Fibroblast of skin of back (primary cell): ENCODE measurements around the gene GPR84. TPM values are rescaled to one million over a fixed set of nuclear protein-coding genes. Genes with fewer than 3 reads are reported as not detected.

Source experiments
- DNase-seq: peaks from one replicate; pipeline ENCODE4 v3.0.0-alpha.2; 2013
- polyA plus RNA-seq, 2 experiments: library from polyadenylated mRNA; unstranded; fragments of 120-200 nt; gene quantifications; one replicate each; pipeline ENCODE4 v1.2.1, GENCODE V29; 2013; ENCODE audit not compliant: insufficient read length in 2 of 2

The GPR84 gene
- not detected for polyA plus RNA-seq (2013, experiment 1 of 2; ENCODE audit: insufficient read length)
- polyA plus RNA-seq (2013, experiment 2 of 2; ENCODE audit: insufficient read length) = not detected

DNA sequence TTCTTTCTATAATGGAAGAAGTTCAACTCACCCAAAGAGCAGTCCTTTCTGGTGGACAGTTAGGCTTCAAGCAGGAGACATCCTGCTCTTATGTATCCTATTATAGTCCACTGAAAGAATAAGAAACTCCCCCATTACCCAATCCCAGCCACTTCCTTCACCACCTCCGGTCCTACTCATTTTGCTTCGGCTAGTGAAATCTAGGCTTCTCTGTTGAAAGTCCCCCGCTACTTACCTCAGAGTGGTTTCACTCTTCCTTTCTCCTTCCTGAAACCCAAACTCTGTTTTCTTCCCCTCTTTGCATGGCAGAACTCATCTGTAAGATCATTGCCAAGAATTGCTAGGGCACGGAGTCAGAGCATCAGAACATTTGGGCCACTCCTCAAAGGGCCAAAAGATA, at the start of gene GPR84:
Gene GPR84, minus strand, starts transcription at position 74 of the 400 bp plus-strand sequence. CDS start 635 bp downstream, outside the sequence.
- DNase-seq = no peak

DNA sequence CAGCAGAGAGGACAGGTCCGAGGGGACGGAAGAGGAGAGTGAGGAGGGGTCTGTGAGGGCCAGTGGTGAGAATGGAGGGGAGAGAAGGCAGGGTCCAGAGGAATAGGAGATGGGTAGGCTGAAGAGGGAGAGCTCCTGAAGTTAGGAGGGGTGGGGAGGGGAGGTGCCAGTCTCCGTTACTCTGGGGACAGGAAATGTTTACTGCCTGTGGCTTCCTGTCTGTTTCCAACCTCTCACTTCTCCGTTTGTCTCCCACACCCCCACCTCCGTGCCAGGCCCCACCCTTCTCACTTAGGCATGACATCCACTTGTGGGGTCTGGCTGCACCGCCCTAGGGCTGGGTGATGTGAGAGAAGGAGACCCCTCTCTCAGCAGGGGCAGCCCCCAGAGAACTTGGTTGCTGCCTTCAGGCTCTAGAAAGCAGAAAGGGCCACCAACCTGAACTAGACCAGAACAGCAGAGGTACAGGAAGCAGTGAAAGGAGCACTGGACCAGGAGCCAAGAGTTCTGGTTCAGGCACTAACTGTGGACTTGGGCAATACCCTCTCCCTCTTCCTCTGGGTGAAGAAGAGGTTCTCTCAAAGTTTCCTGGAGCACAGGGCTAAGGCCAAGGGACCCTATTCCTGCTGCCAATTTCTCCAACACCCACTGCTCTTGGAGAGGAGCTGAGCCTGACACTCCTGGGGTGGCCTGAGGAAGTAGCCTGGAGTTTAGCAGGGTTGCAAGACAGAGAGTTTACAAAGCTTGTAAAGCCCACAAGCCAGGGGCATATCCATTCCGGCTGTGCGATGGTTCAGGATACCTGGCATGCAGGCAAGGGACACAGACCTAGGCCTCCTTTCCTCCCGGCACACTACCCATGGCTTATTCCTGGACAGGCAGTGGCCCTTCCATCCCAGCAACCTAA, 49.3 kb upstream of the GPR84 start:
- peak; percentile 56 for DNase-seq

DNA sequence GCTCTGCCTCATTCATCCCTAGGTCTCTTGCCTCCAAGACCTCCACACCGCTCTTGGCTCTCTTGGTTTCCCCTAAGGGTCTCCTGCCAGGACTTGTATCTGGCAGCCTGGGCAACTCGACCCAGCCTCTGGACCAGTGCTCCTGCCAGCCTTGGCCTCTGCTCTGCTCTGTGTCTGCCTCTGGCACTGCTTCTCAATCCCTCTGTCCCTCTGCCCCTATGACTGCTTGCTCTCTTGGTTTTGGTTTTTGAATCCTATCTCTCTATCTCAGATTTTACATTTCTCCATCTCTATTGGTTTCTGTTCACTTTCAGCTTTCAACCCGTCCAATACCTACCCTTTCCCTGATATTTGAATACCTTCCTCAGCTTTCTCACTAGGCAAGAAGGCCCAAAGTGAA, 48.5 kb upstream of the GPR84 start:
- DNase-seq = no peak

DNA sequence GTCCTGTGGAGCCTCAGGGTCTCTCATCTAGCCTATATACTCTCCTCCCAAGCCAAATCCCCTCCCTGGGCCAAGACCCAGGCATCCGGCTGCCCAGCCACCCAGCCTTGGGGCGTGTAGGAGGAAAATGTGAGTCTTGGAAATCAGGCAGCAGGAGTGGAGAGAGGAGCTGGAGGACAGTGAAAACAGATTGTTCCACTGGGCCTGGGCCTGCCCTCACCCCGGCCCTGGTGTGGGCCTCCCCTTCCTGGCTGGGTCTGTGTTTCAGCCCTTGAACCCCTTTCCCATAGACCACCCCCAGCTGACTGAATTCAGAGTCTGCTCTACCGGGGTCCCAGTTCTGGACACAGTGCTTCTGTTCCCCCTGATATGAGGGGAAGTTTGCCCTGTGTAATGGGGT, 48.1 kb upstream of the GPR84 start:
- no peak for DNase-seq

DNA sequence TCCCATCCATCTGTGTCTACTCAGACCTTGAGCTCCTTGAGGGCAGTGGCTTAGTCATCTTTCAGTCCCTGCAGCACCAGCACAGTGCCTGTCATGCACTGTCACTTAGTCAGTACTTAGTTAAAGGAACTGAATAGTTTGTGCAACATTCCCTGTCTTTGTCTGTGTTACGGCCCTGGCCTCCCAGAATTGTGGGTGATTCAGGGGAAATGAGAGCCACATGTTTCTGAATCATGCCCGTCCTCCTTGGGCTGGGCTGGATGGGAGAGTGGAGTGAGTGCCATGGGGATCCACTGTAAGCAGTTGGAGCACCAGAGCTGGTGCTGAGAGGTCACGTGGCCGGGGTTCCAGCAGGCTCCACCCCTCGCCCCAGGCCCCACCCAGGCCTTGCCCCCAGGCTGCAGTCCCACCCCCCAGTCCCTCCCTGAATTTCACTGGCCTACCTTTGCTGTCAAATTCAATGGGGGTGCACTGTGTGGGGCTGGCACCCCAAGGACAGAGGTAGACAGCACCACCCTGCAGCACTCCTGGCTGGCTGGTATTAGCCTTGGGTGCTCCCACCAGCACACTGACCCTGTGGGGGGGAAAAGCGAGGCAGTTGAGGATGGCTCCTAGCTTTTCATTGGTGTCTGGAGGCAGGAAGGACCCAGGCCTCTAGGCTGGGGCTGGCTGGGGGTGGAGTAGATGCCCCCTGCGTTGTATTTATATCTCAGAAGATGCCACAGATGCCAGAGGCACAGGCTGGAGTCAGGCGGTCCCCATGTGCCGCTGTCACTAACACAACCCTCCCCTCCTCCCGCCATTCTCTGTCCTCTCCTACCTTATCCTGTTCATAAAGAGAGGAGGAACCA, 47.3 kb upstream of the GPR84 start:
- peak; percentile 99 for DNase-seq

DNA sequence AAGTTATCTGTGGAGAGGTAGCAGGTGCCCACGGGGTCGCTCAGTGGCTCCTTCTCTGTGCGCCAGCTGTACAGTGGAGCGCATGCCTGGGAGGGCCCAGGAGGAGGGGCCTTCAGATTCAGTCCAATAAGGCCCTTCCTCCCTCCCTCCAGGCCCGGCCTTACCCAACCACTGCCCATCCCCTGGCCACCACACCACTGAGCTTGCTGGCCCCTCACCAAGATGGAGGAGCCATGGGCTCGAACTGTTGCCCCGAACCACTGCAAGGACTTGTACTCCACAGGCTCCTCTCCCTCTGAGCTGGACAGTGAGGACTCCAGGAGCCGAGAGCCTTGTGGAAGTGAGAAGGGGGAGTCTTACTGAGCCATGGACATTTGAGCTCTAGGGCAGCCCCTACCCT, 45.0 kb upstream of the GPR84 start:
- no peak for DNase-seq

DNA sequence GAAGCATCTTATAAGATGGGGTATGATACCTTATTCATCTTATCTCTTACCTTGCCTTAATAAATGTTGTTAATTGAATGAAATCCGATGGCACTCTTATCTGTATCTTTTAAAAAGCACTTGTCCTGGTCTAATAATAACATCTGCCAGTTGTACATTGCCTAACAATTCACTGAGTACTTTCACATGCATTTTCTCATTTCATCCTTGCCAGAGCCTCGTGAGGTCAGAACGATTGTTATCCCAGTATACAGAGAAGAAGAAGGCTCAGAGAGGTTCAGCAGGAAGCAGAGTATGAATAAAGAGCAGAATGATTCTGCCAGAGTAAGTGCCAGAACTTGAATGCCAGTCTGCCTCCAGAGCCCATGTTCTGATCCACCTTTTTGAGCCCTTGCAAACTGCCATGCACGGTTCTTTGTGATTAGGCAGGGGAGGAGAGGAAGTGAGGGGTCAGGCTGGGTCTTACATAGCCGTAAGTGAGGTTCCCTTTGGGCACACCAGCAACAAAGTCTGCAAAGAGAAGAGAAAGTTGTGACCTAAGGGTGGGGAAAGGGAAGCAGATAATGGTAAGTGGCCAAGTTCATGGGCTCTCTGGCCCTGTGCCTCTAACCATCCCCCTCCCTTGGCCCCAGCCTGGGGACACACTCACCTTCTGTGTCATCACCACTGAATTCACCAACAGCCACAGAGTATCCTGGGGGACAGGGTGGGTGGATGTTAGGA, 43.1 kb upstream of the GPR84 start:
- DNase-seq = no peak

DNA sequence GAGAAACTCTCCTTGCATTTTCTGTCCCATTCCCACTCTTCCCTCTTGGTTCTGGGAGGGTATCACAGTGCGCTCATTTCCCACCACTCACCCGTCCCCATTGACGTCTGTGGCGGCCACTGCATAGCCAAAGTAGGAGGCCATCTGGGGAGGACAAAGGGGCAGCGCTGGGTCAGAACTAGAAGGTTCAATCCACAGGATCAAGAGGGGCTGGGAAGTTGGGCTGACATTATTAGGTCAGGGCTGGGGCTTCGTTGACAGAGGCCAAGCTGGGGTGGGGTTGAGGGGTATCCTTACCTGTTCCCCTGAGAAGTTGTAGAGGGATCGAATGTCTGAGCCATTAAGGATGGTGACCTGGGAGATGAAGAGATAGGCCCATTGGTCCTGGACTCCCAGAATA, 41.3 kb upstream of the GPR84 start:
- no peak for DNase-seq

DNA sequence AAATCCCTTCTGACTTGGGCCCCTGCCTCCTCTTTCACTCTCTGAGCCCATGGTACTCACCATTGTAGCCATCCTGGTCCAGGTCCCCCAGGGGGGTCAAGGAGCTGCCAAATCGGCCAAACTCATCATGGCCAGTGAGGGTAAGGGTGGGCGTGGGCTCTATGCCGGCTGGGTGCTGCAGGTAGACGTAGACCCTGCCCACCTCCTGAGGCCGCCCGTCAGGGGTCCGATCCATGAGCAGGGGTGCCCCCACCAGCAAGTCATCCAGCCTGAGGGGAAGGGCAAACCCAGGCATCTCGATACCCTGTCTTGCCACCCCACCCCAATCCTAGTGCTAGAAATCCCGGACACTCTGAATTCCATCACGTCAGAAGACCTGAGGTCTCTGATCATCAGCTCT, 40.8 kb upstream of the GPR84 start:
- DNase-seq = no peak

DNA sequence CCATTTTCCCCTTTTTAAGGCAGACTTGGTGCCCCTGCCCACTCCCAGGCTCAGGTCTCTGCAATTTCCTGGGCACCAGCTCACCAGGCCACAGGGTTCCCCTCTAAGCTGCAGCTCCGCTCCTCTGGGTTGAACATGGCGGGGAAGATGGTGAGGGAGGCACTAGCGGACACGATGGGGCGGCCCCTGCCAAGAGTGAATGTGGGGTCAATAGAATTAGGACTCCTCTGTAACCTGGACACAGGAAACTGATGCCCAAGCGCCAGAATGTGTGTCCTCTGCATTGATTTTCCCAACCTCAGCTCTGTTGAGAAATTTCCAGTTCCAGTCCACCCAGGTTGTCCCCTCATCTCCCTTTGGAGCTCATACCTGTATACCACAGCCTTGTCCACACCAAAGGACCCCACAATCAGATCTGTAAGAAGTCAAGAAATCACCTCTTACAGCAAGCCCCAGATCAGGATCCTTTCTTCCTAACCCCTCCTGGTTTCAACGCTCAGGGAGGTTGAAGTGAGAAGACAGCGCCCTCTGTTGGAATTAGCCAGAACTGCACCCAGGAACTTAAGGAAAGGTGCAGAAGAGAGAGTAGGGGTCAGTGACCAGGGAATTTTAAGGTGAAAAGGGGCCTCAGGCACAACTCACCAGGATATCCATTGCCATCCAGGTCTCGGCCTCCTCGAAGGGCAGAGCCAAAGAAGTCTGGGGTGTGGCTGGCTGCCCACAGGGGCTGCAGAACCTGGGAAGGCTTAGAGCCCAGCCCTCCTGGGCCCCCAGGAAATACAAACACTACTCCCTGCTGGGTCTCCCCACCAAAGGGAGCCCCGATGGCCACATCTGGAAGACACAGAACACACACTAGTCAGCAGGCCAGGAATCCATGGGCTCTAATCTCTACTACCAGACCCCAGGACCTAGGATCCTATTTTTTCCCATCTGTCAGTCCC, 40.0 kb upstream of the GPR84 start:
- DNase-seq = peak; percentile 46

DNA sequence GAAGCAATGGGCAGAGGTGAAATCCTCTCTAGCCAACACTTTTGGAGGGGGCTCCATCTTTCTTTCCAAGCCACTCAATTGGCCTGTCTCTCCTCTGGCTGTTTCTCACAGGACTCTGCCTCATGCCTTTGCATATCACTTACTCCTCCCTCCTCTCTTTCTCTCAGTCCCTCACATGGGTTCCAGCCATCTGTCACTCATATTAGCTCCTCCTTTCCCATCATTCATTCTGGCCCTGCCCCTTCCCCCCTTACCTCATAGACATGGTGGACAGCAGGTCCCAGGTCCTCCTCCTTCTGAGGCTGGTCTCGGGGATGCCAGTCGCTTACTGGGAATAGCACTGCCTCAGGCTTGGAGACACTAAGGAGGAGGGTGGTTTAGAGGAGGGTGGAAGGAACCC, 36.8 kb upstream of the GPR84 start:
- DNase-seq = no peak

DNA sequence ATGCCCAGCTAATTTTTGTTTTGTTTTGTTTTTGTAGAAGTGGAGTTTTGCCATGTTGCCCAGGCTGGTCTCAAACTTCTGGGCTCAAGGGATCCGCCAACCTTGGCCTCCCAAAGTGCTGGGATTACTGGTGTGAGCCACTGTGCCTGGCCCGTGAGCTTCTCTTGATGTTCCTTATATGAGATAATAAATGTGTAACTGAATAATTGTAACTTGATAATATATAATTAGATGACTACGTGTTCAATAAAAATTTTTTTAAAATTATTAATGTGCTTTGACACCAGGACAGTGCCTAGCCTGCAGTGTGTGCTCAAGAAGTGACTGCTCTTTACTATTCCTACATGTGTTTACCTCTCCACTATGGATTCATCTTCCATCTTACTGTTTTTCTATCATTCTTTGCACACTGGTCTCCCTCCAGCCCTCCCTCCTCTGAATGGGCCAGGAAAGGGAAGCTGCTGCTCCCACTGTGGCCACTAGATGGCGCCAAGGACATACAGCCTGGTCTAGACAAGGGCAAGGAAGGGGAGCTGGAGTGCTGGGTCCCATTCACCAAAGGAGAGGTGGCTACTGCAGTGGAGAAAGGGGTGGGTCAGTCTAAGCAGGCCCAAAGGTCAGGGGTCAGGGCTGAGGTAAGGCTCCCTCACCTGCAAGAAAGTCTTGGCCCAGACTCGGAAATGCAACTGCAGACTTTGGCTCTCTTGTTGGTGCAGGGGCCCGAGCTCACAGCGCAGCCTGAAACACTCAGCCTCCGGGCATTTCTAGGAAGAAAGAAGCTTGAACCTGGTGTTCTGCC, 34.9 kb upstream of the GPR84 start:
- peak; percentile 84 for DNase-seq

DNA sequence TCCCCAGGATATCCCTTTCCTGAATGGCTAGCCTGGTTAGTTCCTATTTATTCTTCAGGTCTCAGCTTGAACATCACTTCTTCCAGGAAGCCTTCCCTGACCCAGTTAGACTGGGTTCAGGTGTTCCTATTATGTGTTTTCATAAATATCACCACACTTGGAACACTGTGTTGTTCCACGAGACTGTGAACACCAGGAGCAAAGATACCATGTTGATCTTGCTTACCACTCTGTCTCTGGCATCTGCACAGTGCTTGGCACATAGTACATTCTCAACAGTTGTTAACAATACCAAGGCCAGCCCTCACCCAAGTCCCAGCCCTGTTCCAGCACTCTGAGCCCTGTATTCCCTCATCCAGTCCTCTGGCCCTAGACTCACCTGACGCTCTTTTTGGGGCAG, 33.9 kb upstream of the GPR84 start:
- DNase-seq = no peak

DNA sequence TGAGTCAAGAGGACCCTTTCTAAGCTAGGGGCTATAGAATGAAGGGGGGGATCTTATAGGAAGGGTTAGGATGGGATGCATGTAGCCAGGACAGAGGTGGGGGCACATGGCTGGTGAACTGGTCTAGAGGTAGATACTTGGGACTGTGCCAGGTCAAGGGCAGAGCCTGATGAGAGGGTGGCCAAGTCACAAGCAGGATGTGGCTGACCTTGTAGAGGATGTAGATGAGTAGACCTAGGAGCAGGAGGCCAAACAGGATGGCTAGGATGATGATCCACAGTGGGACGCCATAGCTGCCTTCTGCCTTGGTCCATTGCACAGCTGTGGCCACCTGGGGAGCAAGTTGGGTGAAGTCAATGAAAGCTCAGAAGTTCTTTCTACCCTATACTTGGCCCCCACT, 32.9 kb upstream of the GPR84 start:
- DNase-seq = no peak

DNA sequence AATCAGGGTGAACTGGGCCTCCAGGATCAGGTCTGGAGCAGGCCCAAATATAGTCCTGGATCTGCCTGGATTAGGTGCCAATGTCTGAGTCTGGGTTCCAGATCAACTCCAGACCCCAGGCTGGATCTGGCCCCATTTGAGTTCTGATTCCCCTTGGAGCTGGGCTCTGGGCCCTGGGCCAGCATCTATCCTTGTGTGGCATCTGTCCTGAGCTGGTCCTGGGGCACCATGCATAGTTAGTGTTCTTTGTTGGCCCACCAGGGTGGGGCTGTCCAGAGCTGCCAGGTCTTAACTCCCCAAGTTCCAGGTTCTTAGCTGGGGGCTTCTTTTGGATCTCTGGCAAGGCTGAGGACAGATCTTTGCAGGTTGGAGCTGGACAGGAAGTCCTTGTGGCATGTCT, 31.3 kb upstream of the GPR84 start:
- DNase-seq = no peak

DNA sequence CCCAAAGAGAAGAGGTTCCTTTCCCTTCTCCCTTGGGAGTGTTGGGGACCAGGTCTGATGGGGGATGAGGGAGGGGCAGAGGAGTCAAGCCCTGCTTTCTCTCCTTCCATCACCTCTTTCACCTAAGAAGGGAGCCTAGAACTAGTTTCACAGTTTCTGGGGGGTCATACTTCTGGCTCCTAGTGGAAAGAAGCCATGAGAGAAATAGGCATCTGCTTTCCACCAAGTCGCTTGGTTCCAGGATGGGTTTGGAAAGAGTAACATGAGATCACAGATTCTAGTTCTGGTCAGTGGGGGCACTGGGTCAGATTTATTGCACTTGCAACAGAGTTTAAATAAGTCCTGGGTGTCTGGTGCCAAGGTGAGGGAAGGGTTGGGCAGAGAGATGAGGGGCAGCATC, 30.7 kb upstream of the GPR84 start:
- no peak for DNase-seq

DNA sequence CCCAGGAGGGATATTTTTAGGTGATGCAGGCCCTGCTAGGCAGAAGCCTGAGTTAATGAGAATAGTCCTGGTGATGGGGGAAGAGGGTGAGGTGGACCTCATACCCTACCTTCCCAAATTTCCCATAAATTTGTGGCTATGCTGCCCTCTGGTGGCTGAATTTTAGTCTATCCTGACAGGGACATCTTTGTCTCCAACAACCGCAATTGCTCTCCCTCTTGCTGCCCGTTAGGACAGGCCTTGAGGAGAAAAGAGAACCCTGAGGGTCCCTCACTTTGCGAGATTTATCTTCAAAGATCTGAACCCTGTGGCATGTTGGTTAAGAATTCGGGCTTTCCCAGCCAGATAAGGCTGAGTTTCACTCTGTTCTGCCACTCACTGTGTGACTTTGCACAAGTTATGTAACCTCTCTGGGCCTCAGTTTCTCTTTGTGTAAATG, 30.0 kb upstream of the GPR84 start:
- peak; percentile 52 for DNase-seq

DNA sequence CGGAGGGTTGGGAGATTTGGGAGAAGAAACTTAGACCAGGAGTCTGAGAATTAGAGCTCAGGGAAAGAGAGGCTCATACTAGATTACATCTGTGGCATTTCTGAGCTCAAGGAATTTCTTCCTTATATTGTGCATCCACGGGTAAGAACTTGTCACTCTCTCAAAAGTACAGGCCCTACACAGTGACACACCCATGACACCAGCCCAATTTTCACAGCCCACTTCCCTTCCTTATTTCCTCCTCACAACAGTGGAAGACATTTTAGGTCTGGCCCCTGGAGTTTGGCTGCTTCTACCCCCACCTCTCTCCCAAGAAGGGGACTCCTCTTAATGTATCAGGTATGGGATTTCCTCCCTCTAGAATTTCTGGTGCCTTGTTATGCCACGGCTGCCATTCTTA, 29.5 kb upstream of the GPR84 start:
- no peak for DNase-seq

DNA sequence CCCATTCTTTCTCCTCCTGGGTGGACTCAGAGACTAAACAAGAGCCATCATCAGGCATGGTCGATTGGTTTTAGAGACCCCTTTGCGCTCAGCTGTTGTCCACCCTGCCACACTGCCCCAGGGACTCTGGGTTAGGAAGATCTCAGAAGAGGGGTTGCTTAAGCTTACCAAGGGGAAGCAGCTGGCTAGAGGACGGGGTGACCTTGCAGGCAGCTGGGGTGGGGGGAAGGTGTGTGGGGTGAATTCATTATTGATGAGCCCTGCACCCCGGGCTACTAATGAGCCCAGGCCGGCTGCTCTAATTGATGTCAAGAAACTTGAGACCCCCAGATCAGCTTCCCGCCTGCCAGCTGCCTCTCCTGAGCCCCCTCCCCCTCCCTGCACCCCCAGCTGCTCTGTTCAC, 28.9 kb upstream of the GPR84 start:
- DNase-seq = no peak

DNA sequence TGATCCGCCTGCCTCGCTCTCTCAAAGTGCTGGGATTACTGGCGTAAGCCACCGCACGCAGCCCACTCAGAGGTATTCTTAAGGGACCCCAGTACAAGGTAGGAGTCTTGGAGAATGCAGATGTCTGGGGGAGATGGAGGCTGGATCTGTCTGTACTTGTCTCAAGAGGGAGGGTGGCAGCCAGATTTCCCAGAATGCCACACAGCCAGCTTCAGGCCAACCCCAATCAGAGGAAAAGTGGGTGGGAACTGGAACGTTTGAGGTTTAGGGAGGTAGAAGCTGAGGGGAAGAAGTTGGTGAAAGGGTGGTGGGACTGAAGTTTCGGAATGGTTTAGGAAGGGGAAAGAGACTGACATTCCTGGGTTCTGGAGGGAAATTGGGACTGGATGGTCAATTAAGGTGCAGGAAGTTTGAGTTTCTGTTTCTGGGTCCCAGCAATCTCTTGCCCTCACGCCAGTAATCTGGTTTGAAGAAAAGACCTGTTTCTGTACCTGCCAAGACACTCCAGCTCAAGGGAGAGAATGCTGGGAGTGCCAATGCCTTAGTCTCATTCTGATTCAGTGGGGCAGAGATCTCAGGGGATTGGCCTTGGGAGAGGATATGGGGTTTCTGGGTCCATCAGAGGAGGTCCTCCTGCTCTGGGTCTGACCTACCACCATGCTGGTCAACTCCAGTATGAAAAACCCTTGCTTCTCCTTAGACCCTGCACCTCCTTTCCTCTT, 28.4 kb upstream of the GPR84 start:
- DNase-seq = no peak
